Endodermal cell (in vitro differentiated cells): ENCODE data around the gene FBLN5. TPM values are rescaled to one million over a fixed set of nuclear protein-coding genes. Genes with fewer than 3 reads are reported as not detected.

ENCODE experiments used
- DNase-seq: peaks from one replicate; pipeline ENCODE4 v3.0.0-alpha.2; 2017
- H3K27ac ChIP-seq: 2 replicates; pipeline ENCODE4 v1.5.1; 2013; ENCODE audit warnings: mild to moderate bottlenecking, low read depth, low read length, moderate library complexity
- H3K27me3 ChIP-seq: 2 replicates; pipeline ENCODE4 v1.6.1; 2013; ENCODE audit warnings: mild to moderate bottlenecking, low read length, moderate library complexity; ENCODE audit not compliant: insufficient read depth, control insufficient read depth, poor library complexity, severe bottlenecking
- H3K36me3 ChIP-seq: 2 replicates; pipeline ENCODE4 v1.7.0; 2013; ENCODE audit warnings: mild to moderate bottlenecking, low read length, moderate library complexity; ENCODE audit not compliant: control insufficient read depth, insufficient read depth
- H3K4me1 ChIP-seq: one replicate; pipeline ENCODE4 v1.7.0; 2013; ENCODE audit warnings: low read length; ENCODE audit not compliant: control insufficient read depth, insufficient read depth
- H3K4me3 ChIP-seq: 2 replicates; pipeline ENCODE4 v1.5.1; 2013; ENCODE audit warnings: mild to moderate bottlenecking, low read length, moderate library complexity
- H3K9ac ChIP-seq: 2 replicates; pipeline ENCODE4 v1.6.1; 2013; ENCODE audit warnings: mild to moderate bottlenecking, low read length, moderate library complexity; ENCODE audit not compliant: poor library complexity, severe bottlenecking; ENCODE audit errors: extremely low read depth
- H3K9me3 ChIP-seq: 2 replicates; pipeline ENCODE4 v1.6.1; 2013; ENCODE audit warnings: mild to moderate bottlenecking, low read length, moderate library complexity; ENCODE audit not compliant: control insufficient read depth
- H3K27ac Mint-ChIP-seq: 2 replicates; pipeline ENCODE4 v1.8.0; 2020; ENCODE audit warnings: mixed read lengths
- H3K27me3 Mint-ChIP-seq: 2 replicates; pipeline ENCODE4 v1.8.0; 2021; ENCODE audit warnings: mild to moderate bottlenecking, mixed read lengths; ENCODE audit not compliant: insufficient read depth
- H3K36me3 Mint-ChIP-seq: 2 replicates; pipeline ENCODE4 v1.8.0; 2020; ENCODE audit warnings: low read depth, mixed read lengths
- H3K4me1 Mint-ChIP-seq: 2 replicates; pipeline ENCODE4 v1.8.0; 2020; ENCODE audit warnings: mixed read lengths
- H3K4me3 Mint-ChIP-seq: 2 replicates; pipeline ENCODE4 v1.8.0; 2020; ENCODE audit warnings: mild to moderate bottlenecking, moderate library complexity, mixed read lengths
- H3K9me3 Mint-ChIP-seq: 2 replicates; pipeline ENCODE4 v1.8.0; 2020; ENCODE audit warnings: mild to moderate bottlenecking, mixed read lengths
- WGBS, 2 experiments: methylation state at CpG; one replicate each; pipeline versions ENCODE4 v1.1.5 to v1.1.7; 2013; ENCODE audit warnings: missing lambda C conversion rate in 2 of 2, mixed read lengths in 1 of 2; ENCODE audit not compliant: insufficient coverage in 1 of 2, insufficient read length in 1 of 2; 5-methylcytosine and 5-hydroxymethylcytosine counted together
- total RNA-seq, 2 donors: library from RNA; stranded (reverse); fragmentation: NEBNext Ultra II Directional in 1 of 2; extraction: Animal tissue kit (Norgen Biotek cat#: 25700) in 1 of 2; gene quantifications; 2 replicates in 1 of 2; 3 replicates in 1 of 2; pipeline ENCODE4 v1.2.1, GENCODE V29; 2021
- TF ChIP-seq, protein P1 (sequence below): fragments of 200-600 bp; sonication (generic); conservative IDR thresholded peaks from 2 replicates; pipeline ENCODE4 v1.5.0; 2021; ENCODE audit warnings: antibody characterized with exemption, mild to moderate bottlenecking

Gene FBLN5
- total RNA-seq, 2 donors from 2014 or later: 4.0 to 4.8 TPM

- Histone ChIP-seq H3K36me3 (peaks cover 55% of the 10 kb centered on the region), H3K9me3 (no peaks in the 10 kb centered on the region), H3K27me3 (no peaks in the 10 kb centered on the region), H3K27ac (no peak overlapping the region), H3K4me1 (no peaks in the 10 kb centered on the region), H3K4me3 (no peak overlapping the region), H3K9ac (no peak overlapping the region)
- Mint-ChIP-seq H3K9me3 (no peaks in the 10 kb centered on the region), H3K36me3 (peaks cover 49% of the 10 kb centered on the region), H3K4me3 (no peak overlapping the region), H3K4me1 (no peaks in the 10 kb centered on the region), H3K27ac (no peak overlapping the region), H3K27me3 (no peaks in the 10 kb centered on the region)
- TF ChIP-seq, protein P1, sequence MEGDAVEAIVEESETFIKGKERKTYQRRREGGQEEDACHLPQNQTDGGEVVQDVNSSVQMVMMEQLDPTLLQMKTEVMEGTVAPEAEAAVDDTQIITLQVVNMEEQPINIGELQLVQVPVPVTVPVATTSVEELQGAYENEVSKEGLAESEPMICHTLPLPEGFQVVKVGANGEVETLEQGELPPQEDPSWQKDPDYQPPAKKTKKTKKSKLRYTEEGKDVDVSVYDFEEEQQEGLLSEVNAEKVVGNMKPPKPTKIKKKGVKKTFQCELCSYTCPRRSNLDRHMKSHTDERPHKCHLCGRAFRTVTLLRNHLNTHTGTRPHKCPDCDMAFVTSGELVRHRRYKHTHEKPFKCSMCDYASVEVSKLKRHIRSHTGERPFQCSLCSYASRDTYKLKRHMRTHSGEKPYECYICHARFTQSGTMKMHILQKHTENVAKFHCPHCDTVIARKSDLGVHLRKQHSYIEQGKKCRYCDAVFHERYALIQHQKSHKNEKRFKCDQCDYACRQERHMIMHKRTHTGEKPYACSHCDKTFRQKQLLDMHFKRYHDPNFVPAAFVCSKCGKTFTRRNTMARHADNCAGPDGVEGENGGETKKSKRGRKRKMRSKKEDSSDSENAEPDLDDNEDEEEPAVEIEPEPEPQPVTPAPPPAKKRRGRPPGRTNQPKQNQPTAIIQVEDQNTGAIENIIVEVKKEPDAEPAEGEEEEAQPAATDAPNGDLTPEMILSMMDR: no peak
- 94 to 100% methylated on average over 1 to 4 of the region's 4 CpGs for WGBS, 2 experiments
- no peak for DNase-seq
These were observed 38.2 kb upstream of the FBLN5 start for GRCh38 chr14:91985521-91986255.

DNA sequence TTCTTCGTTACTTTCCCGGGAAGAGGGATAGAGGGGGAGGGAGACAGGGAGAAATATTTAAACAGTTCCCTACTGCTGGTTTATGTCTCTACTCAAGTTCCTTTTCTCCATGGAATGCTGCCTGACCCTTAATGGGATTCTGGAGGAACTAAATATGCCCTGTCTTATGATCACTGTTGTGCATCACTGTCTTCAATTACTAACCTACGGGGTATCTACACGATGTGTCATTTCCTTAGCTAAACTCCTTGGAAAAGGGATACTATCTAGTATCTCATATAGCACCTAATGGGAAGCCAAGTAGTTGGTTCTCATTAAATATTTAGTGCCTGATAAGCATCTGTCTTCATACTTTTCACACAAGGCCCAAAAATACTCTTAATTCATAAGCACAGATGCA, 37.5 kb upstream of the FBLN5 start:
- H3K36me3 Mint-ChIP-seq: peaks cover 48% of the 10 kb centered on the region
- H3K9me3 Mint-ChIP-seq: no peaks in the 10 kb centered on the region
- Histone ChIP-seq H3K9me3 (no peaks in the 10 kb centered on the region), H3K27me3 (no peaks in the 10 kb centered on the region), H3K4me1 (no peaks in the 10 kb centered on the region), H3K36me3 (peaks cover 55% of the 10 kb centered on the region), H3K27ac (no peak overlapping the region), H3K4me3 (no peak overlapping the region), H3K9ac (no peak overlapping the region)
- no peaks in the 10 kb centered on the region for H3K4me1 Mint-ChIP-seq
- no peak for DNase-seq
- no peak overlapping the region for H3K4me3 Mint-ChIP-seq
- WGBS, 2 experiments: 95 to 100% methylated on average over 3 of the region's 4 CpGs
- H3K27me3 Mint-ChIP-seq: no peaks in the 10 kb centered on the region
- no peak overlapping the region for H3K27ac Mint-ChIP-seq
- TF ChIP-seq, protein P1: no peak

- TF ChIP-seq, protein P1: no peak
- no peaks in the 10 kb centered on the region for H3K9me3 Mint-ChIP-seq
- H3K4me1 ChIP-seq: no peaks in the 10 kb centered on the region
- H3K36me3 ChIP-seq: peaks cover 42% of the 10 kb centered on the region
- WGBS, 2 experiments: 93% methylated on average over 2 of the region's 4 CpGs; no CpG with 5 or more reads in 1 of the 2 experiments
- no peaks in the 10 kb centered on the region for H3K27me3 Mint-ChIP-seq
- no peak overlapping the region for H3K4me3 Mint-ChIP-seq
- H3K4me1 Mint-ChIP-seq: no peaks in the 10 kb centered on the region
- H3K9ac ChIP-seq: no peak overlapping the region
- no peak overlapping the region for H3K4me3 ChIP-seq
- no peak overlapping the region for H3K27ac ChIP-seq
- peaks cover 51% of the 10 kb centered on the region for H3K36me3 Mint-ChIP-seq
- no peak overlapping the region for H3K27ac Mint-ChIP-seq
- no peak for DNase-seq
- H3K9me3 ChIP-seq: no peaks in the 10 kb centered on the region
- no peaks in the 10 kb centered on the region for H3K27me3 ChIP-seq
These were observed 36.1 kb upstream of the FBLN5 start for GRCh38 chr14:91983588-91983987.
